Mucosa of gallbladder (tissue), 1 donor: ENCODE measurements around the gene MDM2. TPM values are rescaled to one million over a fixed set of nuclear protein-coding genes. Genes with fewer than 3 reads are reported as not detected.

Experiments used
- DNase-seq: peaks from one replicate; pipeline ENCODE4 v3.0.0-alpha.2; 2020; ENCODE audit warnings: low spot score
- total RNA-seq: library from RNA; stranded (reverse); gene quantifications from one replicate; pipeline ENCODE4 v1.2.1, GENCODE V29; 2021
- donor health status: DM: no; HTN: no; CAD: no.

Gene MDM2
- total RNA-seq, result 73.2 TPM

GRCh38 chr12:68807576-68808387 lies at the start of gene MDM2:
MDM2 (plus strand) TSS chr12:68808177; CDS start chr12:68808478, 301 bp downstream.
- DNase-seq, result peak; percentile 95

GRCh38 chr12:68759852-68760251 lies 48.1 kb upstream of the MDM2 start:
- DNase-seq, result no peak

- no peak for DNase-seq
These were observed 47.1 kb upstream of the MDM2 start for GRCh38 chr12:68760806-68761441.

GRCh38 chr12:68761442-68761812 lies 46.5 kb upstream of the MDM2 start:
- no peak for DNase-seq

- DNase-seq, result no peak
These were observed 45.9 kb upstream of the MDM2 start for GRCh38 chr12:68761901-68762630.

- DNase-seq, result no peak
These were observed 45.3 kb upstream of the MDM2 start for GRCh38 chr12:68762691-68763090.

GRCh38 chr12:68765696-68766095 lies 42.3 kb upstream of the MDM2 start:
- DNase-seq, result no peak

GRCh38 chr12:68766646-68767045 lies 41.3 kb upstream of the MDM2 start:
- no peak for DNase-seq

- no peak for DNase-seq
These were observed 40.8 kb upstream of the MDM2 start for GRCh38 chr12:68767191-68767590.

GRCh38 chr12:68768431-68768939 lies 39.5 kb upstream of the MDM2 start:
- DNase-seq, result no peak

- DNase-seq, result no peak
These were observed 38.0 kb upstream of the MDM2 start for GRCh38 chr12:68769941-68770340.

GRCh38 chr12:68771223-68771925 lies 36.6 kb upstream of the MDM2 start:
- DNase-seq, result no peak

- DNase-seq, result no peak
These were observed 35.3 kb upstream of the MDM2 start for GRCh38 chr12:68772714-68773113.

- DNase-seq, result no peak
These were observed 34.4 kb upstream of the MDM2 start for GRCh38 chr12:68773582-68773981.

- no peak for DNase-seq
These were observed 32.8 kb upstream of the MDM2 start for GRCh38 chr12:68775121-68775630.

GRCh38 chr12:68776976-68777610 lies 30.9 kb upstream of the MDM2 start:
- no peak for DNase-seq

GRCh38 chr12:68779280-68779679 lies 28.7 kb upstream of the MDM2 start:
- no peak for DNase-seq

GRCh38 chr12:68780731-68781130 lies 27.2 kb upstream of the MDM2 start:
- no peak for DNase-seq

GRCh38 chr12:68781728-68782127 lies 26.2 kb upstream of the MDM2 start:
- DNase-seq, result no peak

- no peak for DNase-seq
These were observed 24.0 kb upstream of the MDM2 start for GRCh38 chr12:68784015-68784414.

GRCh38 chr12:68785358-68785757 lies 22.6 kb upstream of the MDM2 start:
- DNase-seq, result no peak
